HFFc6 (cell line): ENCODE measurements around the gene ZFP62. TPM values are rescaled to one million over a fixed set of nuclear protein-coding genes. Genes with fewer than 3 reads are reported as not detected.

ENCODE experiments used
- DNase-seq: peaks from one replicate; pipeline ENCODE4 v3.0.0-alpha.2; 2018
- H3K27ac Mint-ChIP-seq: 2 replicates; pipeline ENCODE4 v1.8.0; 2020; ENCODE audit warnings: mild to moderate bottlenecking, mixed read lengths
- H3K27me3 Mint-ChIP-seq: 2 replicates; pipeline ENCODE4 v1.8.0; 2021; ENCODE audit warnings: mild to moderate bottlenecking, moderate library complexity, mixed read lengths; ENCODE audit not compliant: insufficient read depth
- H3K36me3 Mint-ChIP-seq: 2 replicates; pipeline ENCODE4 v1.8.0; 2021; ENCODE audit warnings: low read depth, mixed read lengths
- H3K4me1 Mint-ChIP-seq: 2 replicates; pipeline ENCODE4 v1.8.0; 2020; ENCODE audit warnings: low read depth, mixed read lengths
- H3K4me3 Mint-ChIP-seq: 2 replicates; pipeline ENCODE4 v1.8.0; 2020; ENCODE audit warnings: mild to moderate bottlenecking, moderate library complexity, mixed read lengths
- H3K9me3 Mint-ChIP-seq: 2 replicates; pipeline ENCODE4 v1.8.0; 2020; ENCODE audit warnings: mild to moderate bottlenecking, mixed read lengths
- CTCF ChIP-seq: fragments of 200-600 bp; sonication (generic); IDR thresholded peaks from 2 replicates; pipeline ENCODE4 v1.5.0; 2021; ENCODE audit warnings: antibody characterized with exemption, mild to moderate bottlenecking
- total RNA-seq, 6 experiments: library from RNA; stranded (reverse); fragmentation: NEBNext Ultra II Directional; extraction: Animal tissue kit (Norgen Biotek cat#: 25700); gene quantifications; 2 replicates in 1 of 6; 3 replicates in 5 of 6; pipeline ENCODE4 v1.2.3, GENCODE V29; 2021

ZFP62 gene
- total RNA-seq, 6 experiments from 2014 or later, result 9.6 to 12.1 (median 10.2) TPM

- peak; percentile 81 for DNase-seq
- peaks cover 18% of the 10 kb centered on the region for H3K9me3 Mint-ChIP-seq
- peaks cover 3% of the 10 kb centered on the region for H3K27me3 Mint-ChIP-seq
- no peak for TF ChIP-seq CTCF
- no peak overlapping the region for H3K4me3 Mint-ChIP-seq
- peaks cover 39% of the 10 kb centered on the region for H3K4me1 Mint-ChIP-seq
- H3K36me3 Mint-ChIP-seq, result peaks cover 26% of the 10 kb centered on the region
- H3K27ac Mint-ChIP-seq, result peak overlapping the region; percentile 52
Observed at GRCh38 chr5:180825768-180826525, 35.1 kb downstream of the ZFP62 start.

- no peak for TF ChIP-seq CTCF
- peaks cover 17% of the 10 kb centered on the region for H3K36me3 Mint-ChIP-seq
- H3K9me3 Mint-ChIP-seq, result peaks cover 9% of the 10 kb centered on the region
- no peak overlapping the region for H3K27ac Mint-ChIP-seq
- no peaks in the 10 kb centered on the region for H3K27me3 Mint-ChIP-seq
- H3K4me1 Mint-ChIP-seq, result peaks cover 28% of the 10 kb centered on the region
- no peak overlapping the region for H3K4me3 Mint-ChIP-seq
- DNase-seq, result no peak
Observed at GRCh38 chr5:180824630-180825476, 36.2 kb downstream of the ZFP62 start.

- no peak for TF ChIP-seq CTCF
- H3K4me1 Mint-ChIP-seq, result peaks cover 27% of the 10 kb centered on the region
- no peak for DNase-seq
- peaks cover 9% of the 10 kb centered on the region for H3K36me3 Mint-ChIP-seq
- no peaks in the 10 kb centered on the region for H3K27me3 Mint-ChIP-seq
- no peak overlapping the region for H3K4me3 Mint-ChIP-seq
- no peak overlapping the region for H3K27ac Mint-ChIP-seq
- peaks cover 3% of the 10 kb centered on the region for H3K9me3 Mint-ChIP-seq
Observed at GRCh38 chr5:180823940-180824629, 37.0 kb downstream of the ZFP62 start.

GRCh38 chr5:180823346-180823745, 37.7 kb downstream of the ZFP62 start:
- H3K36me3 Mint-ChIP-seq, result peaks cover 6% of the 10 kb centered on the region; the same call in 1 of the 2 replicates
- no peak for DNase-seq
- no peak overlapping the region for H3K27ac Mint-ChIP-seq
- no peaks in the 10 kb centered on the region for H3K27me3 Mint-ChIP-seq
- H3K9me3 Mint-ChIP-seq, result no peaks in the 10 kb centered on the region
- no peak for TF ChIP-seq CTCF
- no peak overlapping the region for H3K4me3 Mint-ChIP-seq
- H3K4me1 Mint-ChIP-seq, result peaks cover 28% of the 10 kb centered on the region

- H3K27ac Mint-ChIP-seq, result no peak overlapping the region
Observed at GRCh38 chr5:180821538-180821937, 39.5 kb downstream of the ZFP62 start.

More at GRCh38 chr5:180821538-180821937, 39.5 kb downstream of the ZFP62 start:
- Mint-ChIP-seq H3K4me1 (peaks cover 44% of the 10 kb centered on the region), H3K27me3 (no peaks in the 10 kb centered on the region), H3K9me3 (no peaks in the 10 kb centered on the region), H3K36me3 (no peaks in the 10 kb centered on the region), H3K4me3 (no peak overlapping the region)
- TF ChIP-seq CTCF, result no peak
- DNase-seq, result no peak
